HG02943 (cell line): ENCODE data around the gene ANKRD23.
"Not testable (repeated sequence)": the region's sequence is repeated elsewhere in the genome, so short reads cannot be mapped to it uniquely, and the experiment has no call there.

Experiments
- ATAC-seq: cut with Tn5 transposase; IDR thresholded peaks from one replicate; pipeline ENCODE4 v1.9.1; 2021; ENCODE audit warnings: mild to moderate bottlenecking, low read depth, moderate library complexity; ENCODE audit not compliant: unreplicated experiment

ANKRD23 gene

GRCh38 chr2:96843538-96844268, at the start of gene ANKRD23:
TSS of gene ANKRD23 (minus strand) at chr2:96844021. CDS start at chr2:96843992, 29 bp downstream.
- ATAC-seq: no peak

GRCh38 chr2:96891591-96892333, 47.9 kb upstream of the ANKRD23 start:
- ATAC-seq: no peak

- ATAC-seq: no peak
These were observed 47.0 kb upstream of the ANKRD23 start for GRCh38 chr2:96890726-96891385.

- no peak for ATAC-seq
These were observed 46.4 kb upstream of the ANKRD23 start for GRCh38 chr2:96890252-96890651.

- not testable (repeated sequence) for ATAC-seq
These were observed 45.7 kb upstream of the ANKRD23 start for GRCh38 chr2:96889502-96889901.

GRCh38 chr2:96888072-96889011, 44.5 kb upstream of the ANKRD23 start:
- no peak for ATAC-seq

GRCh38 chr2:96887493-96888012, 43.7 kb upstream of the ANKRD23 start:
- ATAC-seq: no peak

GRCh38 chr2:96885432-96886347, 41.9 kb upstream of the ANKRD23 start:
- no peak for ATAC-seq

- no peak for ATAC-seq
These were observed 40.7 kb upstream of the ANKRD23 start for GRCh38 chr2:96884299-96885094.

GRCh38 chr2:96883306-96883705, 39.5 kb upstream of the ANKRD23 start:
- ATAC-seq: no peak

- no peak for ATAC-seq
These were observed 39.1 kb upstream of the ANKRD23 start for GRCh38 chr2:96882906-96883305.

GRCh38 chr2:96882230-96882629, 38.4 kb upstream of the ANKRD23 start:
- ATAC-seq: no peak

GRCh38 chr2:96881349-96882195, 37.8 kb upstream of the ANKRD23 start:
- ATAC-seq: no peak

- ATAC-seq: no peak
These were observed 37.1 kb upstream of the ANKRD23 start for GRCh38 chr2:96880891-96881273.

- no peak for ATAC-seq
These were observed 35.8 kb upstream of the ANKRD23 start for GRCh38 chr2:96879545-96880040.

- ATAC-seq: no peak
These were observed 35.1 kb upstream of the ANKRD23 start for GRCh38 chr2:96878796-96879544.
